ENCODE data around the gene PRUNE2. TPM values are rescaled to one million over a fixed set of nuclear protein-coding genes. Genes with fewer than 3 reads are reported as not detected.

Gene PRUNE2
- total and polyA plus RNA-seq, 2 of the 8 experiments (the other 6 are each of a cell fraction or from before 2014, with no cell fraction given) = 5.5 to 13.3 TPM

DNA sequence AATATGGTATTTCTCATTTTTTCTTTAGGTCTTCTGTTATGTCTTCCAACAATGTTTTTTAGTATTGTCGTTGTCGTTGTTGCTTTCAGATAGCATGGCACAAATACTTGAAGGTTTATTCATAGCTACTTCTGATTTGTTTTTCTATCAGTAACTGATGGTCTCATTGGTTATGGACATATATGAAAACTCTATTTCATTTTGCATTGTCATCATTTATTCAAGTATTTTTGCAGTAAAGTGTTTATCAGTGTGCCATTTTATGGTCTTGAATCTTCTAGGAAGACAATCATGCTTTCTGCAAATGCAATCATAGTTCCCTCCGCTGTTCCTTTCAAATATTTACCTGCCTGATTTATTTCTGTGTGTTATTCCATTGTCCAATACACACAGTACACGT is 44.0 kb upstream of the PRUNE2 start:
- TF ChIP-seq SUZ12 (IDR thresholded peaks at IDR 0.05; ENCODE audit: low read length) = no peak
- TF ChIP-seq MAFK (IDR thresholded peaks at IDR 0.05; ENCODE audit: low read depth, low read length) = peak; percentile 49; the same call in 1 of the 2 replicates
- WGBS, 2 experiments (ENCODE audit: extremely low coverage in 1 of 2, insufficient coverage in 1 of 2, insufficient read length in 1 of 2, insufficient replicate concordance in 2 of 2, low coverage in 1 of 2, low lambda C conversion rate in 2 of 2, missing lambda C conversion rate in 1 of 2) = 91% methylated on average over 4 of the region's 4 CpGs; no CpG with 5 or more reads in 1 of the 2 experiments
- no peak overlapping the region for H3K56ac ChIP-seq (replicated peaks; ENCODE audit: insufficient read length, low read depth, low read length)
- H3K14ac ChIP-seq (ENCODE audit: insufficient read length) = no peak overlapping the region
- no peak overlapping the region for H3K27ac ChIP-seq (ENCODE audit: low read depth, low read length)
- CTCF ChIA-PET (ENCODE audit: partially characterized antibody) = interaction anchor here (0.7 kb wide), 1 partner anchor 72 kb away, joined by 3 read pairs; no protein-coding TSS in a partner anchor
- H4K5ac ChIP-seq (ENCODE audit: insufficient read length, low read depth, low read length) = no peak overlapping the region
- POLR2A ChIA-PET (ENCODE audit: partially characterized antibody) = no interaction called here
- H3K4me1 ChIP-seq (replicated peaks in 1 of 4; ENCODE audit: control insufficient read depth in 3 of 4, insufficient read depth in 4 of 4, low read length in 3 of 4) = no peaks in the 10 kb centered on the region
- H2AFZ ChIP-seq (ENCODE audit: low read length) = no peak overlapping the region
- no peak overlapping the region for H3K4me2 ChIP-seq (ENCODE audit: insufficient read depth in 1 of 2, low read depth in 2 of 2, low read length in 2 of 2)
- no peak overlapping the region for H2BK5ac ChIP-seq (ENCODE audit: low read depth, low read length)
- no peaks in the 10 kb centered on the region for H3K79me2 ChIP-seq (ENCODE audit: control insufficient read depth in 1 of 2, insufficient read depth in 2 of 2, low read length in 2 of 2)
- H2BK15ac ChIP-seq (ENCODE audit: low read length) = no peak overlapping the region
- peaks cover 0 to 7% of the 10 kb centered on the region in 2 experiments; a peak in 1 of 4 replicates for H3K9me3 ChIP-seq (ENCODE audit: insufficient read depth in 2 of 2, low read depth in 1 of 2, low read length in 1 of 2)
- H2BK20ac ChIP-seq (ENCODE audit: low read length) = no peak overlapping the region
- no peaks in the 10 kb centered on the region for H3K27me3 ChIP-seq (replicated peaks in 1 of 4; ENCODE audit: control insufficient read depth in 3 of 4, extremely low read depth in 1 of 4, insufficient read depth in 3 of 4, low read length in 3 of 4)
- no peak overlapping the region for H3K23ac ChIP-seq (ENCODE audit: insufficient read length)
- H3K9ac ChIP-seq (replicated peaks in 1 of 4; ENCODE audit: extremely low read depth in 1 of 4, low read depth in 3 of 4, low read length in 3 of 4) = no peak overlapping the region
- no peak overlapping the region for H3K18ac ChIP-seq (ENCODE audit: extremely low read depth, low read length)
- no peaks in the 10 kb centered on the region for H4K20me1 ChIP-seq (replicated peaks in 1 of 2; ENCODE audit: control insufficient read depth in 1 of 2, insufficient read depth in 2 of 2, low read length in 2 of 2)
- DNase-seq (ENCODE audit: low read depth in 1 of 2, low spot score in 2 of 2) (no peak), FAIRE-seq (no peak)
- no peaks in the 10 kb centered on the region for H3K36me3 ChIP-seq (ENCODE audit: control insufficient read depth in 2 of 4, insufficient read depth in 4 of 4, low read length in 3 of 4)
- H3K4me3 ChIP-seq (ENCODE audit: extremely low read depth in 1 of 4, insufficient read depth in 2 of 4, low read depth in 3 of 4, low read length in 4 of 4) = no peak overlapping the region
- no peak overlapping the region for H2BK12ac ChIP-seq (ENCODE audit: low read depth, low read length)
- H3K23me2 ChIP-seq (ENCODE audit: low read depth, low read length) = no peaks in the 10 kb centered on the region; the same call in 1 of the 2 replicates
- no peaks in the 10 kb centered on the region for H3K79me1 ChIP-seq (ENCODE audit: low read depth, low read length)
- H4K8ac ChIP-seq (ENCODE audit: extremely low read depth, insufficient read depth, low read length) = no peak overlapping the region
- H2BK120ac ChIP-seq (replicated peaks; ENCODE audit: low read depth, low read length) = no peak overlapping the region
- no peak overlapping the region for H3K4ac ChIP-seq (replicated peaks; ENCODE audit: insufficient read length, low read depth, low read length)
- no peak overlapping the region for H2AK5ac ChIP-seq (ENCODE audit: low read depth, low read length)
- H4K91ac ChIP-seq (replicated peaks; ENCODE audit: insufficient read length, low read length) = no peak overlapping the region

Measured in H1 (cell line).